NB4 (cell line): ENCODE data around the gene CIAO2B.
A peak's percentile ranks its signal among the peaks of the same experiment; 100 is the strongest.
"Not testable (repeated sequence)": the region's sequence is repeated elsewhere in the genome, so short reads cannot be mapped to it uniquely, and the experiment has no call there.

Experiments used
- DNase-seq: peaks from one replicate; pipeline ENCODE4 v3.0.0; 2010; ENCODE audit warnings: low read depth
- H3K4me3 ChIP-seq: one replicate; pipeline ENCODE4 v1.5.1; 2011; ENCODE audit warnings: mild to moderate bottlenecking, low read depth, low read length, moderate library complexity
- MYC ChIP-seq: IDR thresholded peaks from 2 replicates; pipeline ENCODE4 v1.6.1; 2011; ENCODE audit warnings: low read depth, low read length
- POLR2A ChIP-seq: IDR thresholded peaks from 2 replicates; pipeline ENCODE4 v1.6.1; 2011; ENCODE audit warnings: mild to moderate bottlenecking; ENCODE audit not compliant: insufficient read length; ENCODE audit errors: extremely low read depth
- TF ChIP-seq, protein P1 (sequence below): IDR thresholded peaks from one replicate; pipeline ENCODE4 v1.5.1; 2012; ENCODE audit warnings: low read depth, low read length
- TF ChIP-seq, protein P2 (sequence below): IDR thresholded peaks from 2 replicates; pipeline ENCODE4 v1.6.1; 2011; ENCODE audit warnings: low read depth, low read length

Gene CIAO2B

DNA sequence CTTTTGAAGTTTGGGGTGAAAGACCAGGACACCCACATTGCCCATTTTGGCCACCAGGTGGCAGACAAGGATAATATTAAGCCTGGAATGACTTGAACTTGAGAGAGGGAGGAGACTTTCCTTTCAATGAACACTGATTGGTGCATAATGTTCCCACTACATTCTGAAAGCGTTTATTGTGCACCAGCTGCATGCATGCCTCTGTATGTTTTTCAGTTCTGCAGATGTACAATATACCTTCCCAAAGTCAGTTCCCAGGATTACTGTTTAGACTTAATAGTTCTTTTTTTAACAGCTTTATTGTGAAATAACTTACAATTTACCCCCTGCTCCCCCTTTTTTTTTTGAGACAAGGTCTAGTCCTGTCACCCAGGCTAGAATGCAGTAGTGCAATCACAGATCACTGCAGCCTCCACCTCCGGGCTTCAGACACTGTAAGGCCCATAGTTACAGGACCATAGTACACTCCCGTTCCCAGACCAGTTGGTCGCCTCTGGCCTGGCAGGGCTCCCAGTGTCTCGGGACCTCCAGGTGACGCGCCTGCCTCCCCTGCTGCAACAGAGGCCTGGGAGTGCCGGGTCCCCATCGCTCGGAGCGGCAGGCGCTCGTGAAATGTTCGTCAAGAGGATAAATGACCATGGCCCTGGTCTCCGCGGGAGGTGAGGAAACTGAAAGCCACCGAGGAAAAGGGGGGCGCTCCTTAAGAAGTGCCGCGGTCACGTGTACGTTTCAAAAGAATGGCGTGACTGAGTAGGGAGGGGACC lies 13.3 kb upstream of the CIAO2B start:
- peak; percentile 85 for DNase-seq
- TF ChIP-seq POLR2A (no peak), MYC (no peak)
- TF ChIP-seq, protein P1, sequence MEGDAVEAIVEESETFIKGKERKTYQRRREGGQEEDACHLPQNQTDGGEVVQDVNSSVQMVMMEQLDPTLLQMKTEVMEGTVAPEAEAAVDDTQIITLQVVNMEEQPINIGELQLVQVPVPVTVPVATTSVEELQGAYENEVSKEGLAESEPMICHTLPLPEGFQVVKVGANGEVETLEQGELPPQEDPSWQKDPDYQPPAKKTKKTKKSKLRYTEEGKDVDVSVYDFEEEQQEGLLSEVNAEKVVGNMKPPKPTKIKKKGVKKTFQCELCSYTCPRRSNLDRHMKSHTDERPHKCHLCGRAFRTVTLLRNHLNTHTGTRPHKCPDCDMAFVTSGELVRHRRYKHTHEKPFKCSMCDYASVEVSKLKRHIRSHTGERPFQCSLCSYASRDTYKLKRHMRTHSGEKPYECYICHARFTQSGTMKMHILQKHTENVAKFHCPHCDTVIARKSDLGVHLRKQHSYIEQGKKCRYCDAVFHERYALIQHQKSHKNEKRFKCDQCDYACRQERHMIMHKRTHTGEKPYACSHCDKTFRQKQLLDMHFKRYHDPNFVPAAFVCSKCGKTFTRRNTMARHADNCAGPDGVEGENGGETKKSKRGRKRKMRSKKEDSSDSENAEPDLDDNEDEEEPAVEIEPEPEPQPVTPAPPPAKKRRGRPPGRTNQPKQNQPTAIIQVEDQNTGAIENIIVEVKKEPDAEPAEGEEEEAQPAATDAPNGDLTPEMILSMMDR = peak; percentile 91
- TF ChIP-seq, protein P2, sequence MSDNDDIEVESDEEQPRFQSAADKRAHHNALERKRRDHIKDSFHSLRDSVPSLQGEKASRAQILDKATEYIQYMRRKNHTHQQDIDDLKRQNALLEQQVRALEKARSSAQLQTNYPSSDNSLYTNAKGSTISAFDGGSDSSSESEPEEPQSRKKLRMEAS = peak; percentile 36; the same call in 1 of the 2 replicates
- H3K4me3 ChIP-seq = peak overlapping the region; percentile 38

DNA sequence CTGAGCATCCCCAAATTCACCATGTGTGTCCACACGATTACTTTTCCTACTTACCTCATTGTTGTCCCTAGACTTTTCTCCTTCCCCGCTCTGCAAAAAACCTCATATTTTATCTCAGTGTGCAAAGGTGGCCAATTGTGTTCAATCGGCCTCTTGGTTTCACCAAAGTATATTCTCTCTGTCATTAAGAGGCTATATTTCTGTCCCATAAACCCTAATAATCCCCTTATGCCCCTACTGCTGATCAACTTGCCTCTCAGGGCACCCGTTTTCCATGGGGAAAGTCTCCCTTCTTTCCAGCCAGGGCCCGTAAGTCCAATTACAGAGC lies 12.7 kb upstream of the CIAO2B start:
- TF ChIP-seq MYC = no peak
- H3K4me3 ChIP-seq = no peak overlapping the region
- no peak for DNase-seq

DNA sequence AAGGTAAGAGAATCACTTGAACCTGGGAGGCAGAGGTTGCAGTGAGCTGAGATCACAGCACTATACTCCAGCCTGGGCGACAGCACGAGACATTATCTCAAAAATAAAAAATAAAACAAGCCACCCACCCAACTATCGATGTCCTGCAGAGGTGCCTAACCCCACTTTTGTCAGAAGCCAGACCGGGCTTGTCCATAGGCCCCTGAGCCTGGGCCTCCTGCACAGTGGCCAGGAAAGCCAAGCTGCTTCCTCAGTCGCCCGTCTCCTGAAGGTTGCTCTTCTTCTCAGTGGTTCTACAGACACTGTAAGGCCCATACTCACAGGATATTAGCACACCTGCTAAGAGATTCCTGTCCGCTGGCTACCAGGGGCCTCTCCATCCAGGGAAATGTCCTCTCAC lies 12.3 kb upstream of the CIAO2B start:
- no peak for DNase-seq
- TF ChIP-seq, protein P1 = no peak
- no peak for TF ChIP-seq MYC
- no peak for TF ChIP-seq POLR2A
- TF ChIP-seq, protein P2 = no peak
- no peak overlapping the region for H3K4me3 ChIP-seq

DNA sequence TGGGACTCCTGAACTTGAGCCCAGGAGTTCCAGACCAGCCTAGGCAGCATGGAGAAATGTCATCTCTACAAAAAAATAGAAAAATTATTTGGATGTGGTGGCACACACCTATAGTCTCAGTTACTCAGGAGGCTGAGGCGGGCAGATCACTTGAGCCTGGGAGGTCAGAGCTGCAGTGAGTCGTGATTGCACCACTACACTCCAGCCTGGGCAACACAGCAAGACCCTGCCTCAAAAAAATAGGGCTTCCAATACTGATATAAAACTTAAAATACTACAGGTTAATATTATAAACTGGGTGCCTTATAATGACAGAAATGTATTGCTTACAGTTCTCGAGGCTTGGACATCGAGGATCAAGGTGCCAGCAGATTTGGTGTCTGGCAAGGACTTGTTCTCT lies 11.7 kb upstream of the CIAO2B start:
- TF ChIP-seq, protein P1 = no peak
- TF ChIP-seq, protein P2 = no peak
- TF ChIP-seq POLR2A (no peak), MYC (no peak)
- H3K4me3 ChIP-seq = no peak overlapping the region
- DNase-seq = no peak

DNA sequence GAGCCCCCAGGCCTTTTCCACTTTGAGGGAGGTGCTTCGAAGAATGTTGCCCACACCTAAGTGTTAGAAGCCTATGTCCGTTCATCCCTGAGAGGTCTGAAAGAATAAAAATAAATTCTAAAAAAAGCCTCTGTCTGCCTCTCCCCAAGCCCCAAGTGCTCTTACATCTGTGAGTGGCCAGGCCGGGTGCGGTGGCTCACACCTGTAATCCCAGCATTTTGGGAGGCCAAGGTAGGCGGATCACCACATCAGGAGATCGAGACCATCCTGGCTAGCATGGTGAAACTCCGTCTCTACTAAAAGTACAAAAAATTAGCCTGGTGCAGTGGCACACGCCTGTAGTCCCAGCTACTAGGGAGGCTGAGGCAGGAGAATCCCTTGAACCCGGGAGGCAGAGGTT lies 10.8 kb upstream of the CIAO2B start:
- H3K4me3 ChIP-seq, DNase-seq: not testable (repeated sequence)

DNA sequence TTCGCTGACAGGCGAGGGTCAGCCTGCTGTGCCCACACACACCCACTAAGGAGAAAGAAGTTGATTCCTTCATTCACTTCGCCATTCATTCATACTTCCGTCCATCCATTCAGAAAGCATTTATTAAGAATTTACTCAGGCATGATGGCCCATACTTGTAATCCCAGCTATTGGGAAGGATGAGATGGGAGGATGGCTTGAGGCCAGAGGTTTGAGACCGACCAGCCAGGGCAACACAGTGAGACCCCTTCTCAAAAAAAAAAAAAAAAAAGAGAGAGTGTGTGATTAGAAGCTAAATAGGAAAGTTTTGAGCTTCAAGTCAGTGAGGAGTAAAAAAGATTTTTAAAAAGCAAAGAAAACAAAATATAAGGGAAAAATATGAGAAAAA lies 9.8 kb upstream of the CIAO2B start:
- TF ChIP-seq MYC (no peak), POLR2A (no peak)
- TF ChIP-seq, protein P1 = no peak
- TF ChIP-seq, protein P2 = no peak
- no peak for DNase-seq
- H3K4me3 ChIP-seq = no peak overlapping the region

DNA sequence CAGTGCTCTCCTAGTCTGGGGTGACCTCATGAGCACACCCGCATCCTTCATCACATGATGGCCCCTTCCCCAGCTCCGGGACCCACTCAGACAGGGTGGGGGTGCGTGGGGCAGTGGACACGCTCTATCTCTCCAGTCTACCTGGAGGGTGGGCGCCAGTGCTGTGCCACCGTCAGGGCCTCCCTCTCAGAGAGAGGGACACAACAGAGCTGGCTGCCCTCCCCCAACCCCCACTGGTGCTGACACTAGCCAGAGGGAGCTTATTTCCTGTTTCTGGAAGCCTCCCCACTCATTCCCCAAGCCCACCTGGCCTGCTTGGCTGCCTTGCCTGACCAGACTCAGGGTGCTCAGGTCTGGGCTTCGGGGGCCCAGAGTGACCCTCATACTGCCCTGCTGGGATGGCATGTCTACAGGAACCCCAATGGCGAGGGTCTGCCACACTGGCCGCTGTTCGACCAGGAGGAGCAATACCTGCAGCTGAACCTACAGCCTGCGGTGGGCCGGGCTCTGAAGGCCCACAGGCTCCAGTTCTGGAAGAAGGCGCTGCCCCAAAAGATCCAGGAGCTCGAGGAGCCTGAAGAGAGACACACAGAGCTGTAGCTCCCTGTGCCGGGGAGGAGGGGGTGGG lies 9.3 kb upstream of the CIAO2B start:
- H3K4me3 ChIP-seq = no peak overlapping the region
- TF ChIP-seq, protein P1 = no peak
- TF ChIP-seq MYC (no peak), POLR2A (no peak)
- TF ChIP-seq, protein P2 = no peak
- no peak for DNase-seq
